HEK293 (cell line): ENCODE results near the gene DMWD.

Source experiments
- CTCF ChIA-PET: fragments of 350-600 bp; formaldehyde crosslinking; extraction: SDS; loops from one replicate; lab custom pipeline; 2021; ENCODE audit warnings: antibody characterized with exemption; lab: Yijun Ruan, JAX
- POLR2A ChIA-PET: fragments of 300-600 bp; formaldehyde crosslinking; extraction: SDS; loops from one replicate; lab custom pipeline; 2020; ENCODE audit warnings: antibody characterized with exemption, inconsistent platforms; lab: Yijun Ruan, JAX
- H3K27ac ChIP-seq: fragments of 200-500 bp; sonication (Bioruptor generic); 2 replicates; pipeline ENCODE4 v1.5.1; 2014; ENCODE audit warnings: low read depth, low read length, control low read depth, inconsistent platforms; ENCODE audit errors: extremely low read depth
- H3K36me3 ChIP-seq, 2 experiments: fragments of 200-500 bp in 1 of 2; sonication (Bioruptor generic) in 1 of 2; 1 replicate in 1 of 2; 2 replicates in 1 of 2; pipeline ENCODE4 v1.5.1; 2014 to 2017; ENCODE audit warnings: inconsistent platforms in 2 of 2, low read length in 2 of 2; ENCODE audit not compliant: control insufficient read depth in 2 of 2, insufficient read depth in 1 of 2
- H3K4me1 ChIP-seq: fragments of 200-500 bp; sonication (Bioruptor generic); 2 replicates; pipeline ENCODE4 v1.5.1; 2014; ENCODE audit warnings: mild to moderate bottlenecking, low read length, inconsistent platforms; ENCODE audit not compliant: control insufficient read depth, insufficient read depth
- H3K4me3 ChIP-seq: 2 replicates; pipeline ENCODE4 v1.5.1; 2011; ENCODE audit warnings: low read depth, mild to moderate bottlenecking, control low read depth, low read length, moderate library complexity
- H3K9me3 ChIP-seq: fragments of 200-500 bp; sonication (Bioruptor generic); 2 replicates; pipeline ENCODE4 v1.5.1; 2014; ENCODE audit warnings: low read depth, low read length, inconsistent platforms; ENCODE audit not compliant: control insufficient read depth, insufficient read depth
- GLIS2 ChIP-seq: fragments of 450-650 bp; formaldehyde crosslinking; IDR thresholded peaks from 2 replicates; pipeline ENCODE4 v1.5.1; 2016; ENCODE audit warnings: missing biosample characterization, missing genetic modification characterization
- SETDB1 ChIP-seq: IDR thresholded peaks from one replicate; pipeline ENCODE4 v1.6.1; 2017; ENCODE audit warnings: mild to moderate bottlenecking, low read length, moderate library complexity, mixed read lengths; ENCODE audit not compliant: insufficient read length
- WT1 ChIP-seq: fragments of 450-650 bp; formaldehyde crosslinking; IDR thresholded peaks from 2 replicates; pipeline ENCODE4 v1.5.1; 2016; ENCODE audit warnings: missing biosample characterization, missing genetic modification characterization
- ZBTB20 ChIP-seq: fragments of 450-650 bp; formaldehyde crosslinking; IDR thresholded peaks from 2 replicates; pipeline ENCODE4 v1.5.1; 2016; ENCODE audit warnings: missing biosample characterization, missing genetic modification characterization
- ZNF146 ChIP-seq: fragments of 450-650 bp; formaldehyde crosslinking; IDR thresholded peaks from 2 replicates; pipeline ENCODE4 v1.5.1; 2016; ENCODE audit warnings: missing biosample characterization, missing genetic modification characterization
- ZNF157 ChIP-seq: fragments of 450-650 bp; formaldehyde crosslinking; IDR thresholded peaks from 2 replicates; pipeline ENCODE4 v1.5.1; 2016; ENCODE audit warnings: missing biosample characterization, missing genetic modification characterization
- ZNF175 ChIP-seq: fragments of 450-650 bp; formaldehyde crosslinking; IDR thresholded peaks from 2 replicates; pipeline ENCODE4 v1.5.1; 2016; ENCODE audit warnings: missing biosample characterization, missing genetic modification characterization
- ZNF2 ChIP-seq: fragments of 450-650 bp; formaldehyde crosslinking; IDR thresholded peaks from 2 replicates; pipeline ENCODE4 v1.5.1; 2016; ENCODE audit warnings: missing biosample characterization, missing genetic modification characterization
- ZNF202 ChIP-seq: fragments of 450-650 bp; formaldehyde crosslinking; IDR thresholded peaks from 2 replicates; pipeline ENCODE4 v1.5.1; 2016; ENCODE audit warnings: missing biosample characterization, missing genetic modification characterization, borderline replicate concordance
- ZNF324 ChIP-seq: fragments of 450-650 bp; formaldehyde crosslinking; IDR thresholded peaks from 2 replicates; pipeline ENCODE4 v1.5.1; 2016; ENCODE audit warnings: missing biosample characterization, missing genetic modification characterization
- ZNF473 ChIP-seq: fragments of 450-650 bp; formaldehyde crosslinking; IDR thresholded peaks from 2 replicates; pipeline ENCODE4 v1.5.1; 2017; ENCODE audit warnings: missing biosample characterization, missing genetic modification characterization
- ZNF521 ChIP-seq: fragments of 450-650 bp; formaldehyde crosslinking; IDR thresholded peaks from 2 replicates; pipeline ENCODE4 v1.5.1; 2017; ENCODE audit warnings: missing biosample characterization, mild to moderate bottlenecking, missing genetic modification characterization
- ZNF548 ChIP-seq: fragments of 450-650 bp; formaldehyde crosslinking; IDR thresholded peaks from 2 replicates; pipeline ENCODE4 v1.5.1; 2016; ENCODE audit warnings: missing biosample characterization, missing genetic modification characterization
- ZNF610 ChIP-seq: fragments of 450-650 bp; formaldehyde crosslinking; IDR thresholded peaks from 2 replicates; pipeline ENCODE4 v1.5.1; 2016; ENCODE audit warnings: missing biosample characterization, missing genetic modification characterization, borderline replicate concordance
- ZNF658 ChIP-seq: fragments of 450-650 bp; formaldehyde crosslinking; IDR thresholded peaks from 2 replicates; pipeline ENCODE4; 2016; ENCODE audit warnings: missing biosample characterization, missing genetic modification characterization
- ZSCAN16 ChIP-seq: fragments of 450-650 bp; formaldehyde crosslinking; IDR thresholded peaks from 2 replicates; pipeline ENCODE4 v1.5.1; 2016; ENCODE audit warnings: missing biosample characterization, missing genetic modification characterization
- TF ChIP-seq, protein P1 (sequence below): fragments of 450-650 bp; formaldehyde crosslinking; IDR thresholded peaks from 2 replicates; pipeline ENCODE4 v1.5.0; 2017; ENCODE audit warnings: missing biosample characterization, missing genetic modification characterization, borderline replicate concordance
- TF ChIP-seq, protein P2 (sequence below): fragments of 450-650 bp; formaldehyde crosslinking; IDR thresholded peaks from 2 replicates; pipeline ENCODE4 v1.5.1; 2017; ENCODE audit warnings: missing biosample characterization, missing genetic modification characterization
- TF ChIP-seq, protein P3 (sequence below): fragments of 450-650 bp; IDR thresholded peaks from 2 replicates; pipeline ENCODE4 v1.5.1; 2018; ENCODE audit warnings: missing biosample characterization, missing genetic modification characterization
- TF ChIP-seq, protein P4 (sequence below): fragments of 450-650 bp; formaldehyde crosslinking; IDR thresholded peaks from 2 replicates; pipeline ENCODE4 v1.5.1; 2016; ENCODE audit warnings: missing biosample characterization, missing genetic modification characterization
- TF ChIP-seq, protein P5 (sequence below): fragments of 450-650 bp; formaldehyde crosslinking; IDR thresholded peaks from 2 replicates; pipeline ENCODE4 v1.5.1; 2017; ENCODE audit warnings: missing biosample characterization, missing genetic modification characterization
- TF ChIP-seq, protein P6 (sequence below): fragments of 450-650 bp; formaldehyde crosslinking; IDR thresholded peaks from 2 replicates; pipeline ENCODE4 v1.5.1; 2016; ENCODE audit warnings: missing biosample characterization, missing genetic modification characterization

Gene DMWD

DNA sequence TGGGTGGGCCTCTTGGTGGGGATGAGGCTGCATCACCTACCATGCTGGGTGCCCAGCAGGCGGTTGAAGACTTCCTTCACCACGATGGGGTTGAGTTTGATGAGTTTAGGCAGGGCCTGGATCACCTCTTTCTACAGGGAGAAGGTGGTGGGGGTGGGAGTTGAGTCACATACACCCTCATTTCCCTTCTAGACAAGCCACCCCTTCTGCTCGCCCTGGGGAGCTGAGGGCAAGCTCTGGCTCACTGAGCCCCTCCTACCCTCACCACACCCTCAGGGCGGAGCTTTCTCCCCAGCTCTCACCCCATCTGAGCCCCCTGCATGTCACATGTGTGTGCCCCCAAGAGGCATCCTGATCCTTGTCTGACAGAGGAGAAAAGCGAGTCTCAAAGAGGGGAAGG, 30.1 kb upstream of the DMWD start:
- Histone ChIP-seq H3K4me3 (no peak overlapping the region), H3K9me3 (no peaks in the 10 kb centered on the region), H3K36me3 (peaks cover 3 to 76% of the 10 kb centered on the region in 2 experiments; a peak in 2 of 3 replicates), H3K27ac (no peak overlapping the region), H3K4me1 (no peaks in the 10 kb centered on the region)
- TF ChIP-seq, protein P1, sequence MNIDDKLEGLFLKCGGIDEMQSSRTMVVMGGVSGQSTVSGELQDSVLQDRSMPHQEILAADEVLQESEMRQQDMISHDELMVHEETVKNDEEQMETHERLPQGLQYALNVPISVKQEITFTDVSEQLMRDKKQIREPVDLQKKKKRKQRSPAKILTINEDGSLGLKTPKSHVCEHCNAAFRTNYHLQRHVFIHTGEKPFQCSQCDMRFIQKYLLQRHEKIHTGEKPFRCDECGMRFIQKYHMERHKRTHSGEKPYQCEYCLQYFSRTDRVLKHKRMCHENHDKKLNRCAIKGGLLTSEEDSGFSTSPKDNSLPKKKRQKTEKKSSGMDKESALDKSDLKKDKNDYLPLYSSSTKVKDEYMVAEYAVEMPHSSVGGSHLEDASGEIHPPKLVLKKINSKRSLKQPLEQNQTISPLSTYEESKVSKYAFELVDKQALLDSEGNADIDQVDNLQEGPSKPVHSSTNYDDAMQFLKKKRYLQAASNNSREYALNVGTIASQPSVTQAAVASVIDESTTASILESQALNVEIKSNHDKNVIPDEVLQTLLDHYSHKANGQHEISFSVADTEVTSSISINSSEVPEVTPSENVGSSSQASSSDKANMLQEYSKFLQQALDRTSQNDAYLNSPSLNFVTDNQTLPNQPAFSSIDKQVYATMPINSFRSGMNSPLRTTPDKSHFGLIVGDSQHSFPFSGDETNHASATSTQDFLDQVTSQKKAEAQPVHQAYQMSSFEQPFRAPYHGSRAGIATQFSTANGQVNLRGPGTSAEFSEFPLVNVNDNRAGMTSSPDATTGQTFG: no peak
- TF ChIP-seq GLIS2 (tag by site-specific recombination): 0 out of 2 replicates have a peak, but pooled peaks have one; percentile 22
- POLR2A ChIA-PET: interaction anchor here (1.2 kb wide), 1 partner anchor 9 kb away, joined by 3 read pairs; no protein-coding TSS in a partner anchor
- CTCF ChIA-PET: no interaction called here

DNA sequence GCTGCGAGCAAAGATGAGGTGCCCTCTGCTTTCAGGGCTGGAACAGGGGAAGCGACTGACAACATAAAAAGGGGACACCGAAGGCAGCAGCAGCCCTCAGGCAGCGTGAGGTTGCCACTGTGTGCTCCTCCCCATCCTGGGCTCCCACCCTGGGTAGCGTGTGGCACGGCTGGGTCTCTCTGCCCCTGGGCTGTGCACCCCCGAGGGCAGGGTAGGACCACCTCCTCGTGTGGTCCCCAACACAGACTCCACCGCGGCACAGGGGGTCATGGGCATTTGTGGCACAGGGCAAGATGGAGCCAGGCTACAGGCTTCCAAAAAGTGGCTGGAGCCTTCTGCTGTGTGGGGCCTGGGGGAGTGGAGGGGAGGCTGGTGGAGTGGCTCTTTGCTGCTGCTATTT, 28.9 kb upstream of the DMWD start:
- ChIA-PET CTCF (interaction anchor here (0.6 kb wide), 2 partner anchors 240 to 369 kb away, joined by 3 read pairs; no protein-coding TSS in a partner anchor), POLR2A (no interaction called here)
- peaks cover 3 to 64% of the 10 kb centered on the region in 2 experiments; a peak in 2 of 3 replicates for H3K36me3 ChIP-seq

More for the DNA sequence above, 28.9 kb upstream of the DMWD start:
- no peak overlapping the region for H3K4me3 ChIP-seq
- TF ChIP-seq, protein P2, sequence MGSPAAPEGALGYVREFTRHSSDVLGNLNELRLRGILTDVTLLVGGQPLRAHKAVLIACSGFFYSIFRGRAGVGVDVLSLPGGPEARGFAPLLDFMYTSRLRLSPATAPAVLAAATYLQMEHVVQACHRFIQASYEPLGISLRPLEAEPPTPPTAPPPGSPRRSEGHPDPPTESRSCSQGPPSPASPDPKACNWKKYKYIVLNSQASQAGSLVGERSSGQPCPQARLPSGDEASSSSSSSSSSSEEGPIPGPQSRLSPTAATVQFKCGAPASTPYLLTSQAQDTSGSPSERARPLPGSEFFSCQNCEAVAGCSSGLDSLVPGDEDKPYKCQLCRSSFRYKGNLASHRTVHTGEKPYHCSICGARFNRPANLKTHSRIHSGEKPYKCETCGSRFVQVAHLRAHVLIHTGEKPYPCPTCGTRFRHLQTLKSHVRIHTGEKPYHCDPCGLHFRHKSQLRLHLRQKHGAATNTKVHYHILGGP: no peak
- TF ChIP-seq, protein P3, sequence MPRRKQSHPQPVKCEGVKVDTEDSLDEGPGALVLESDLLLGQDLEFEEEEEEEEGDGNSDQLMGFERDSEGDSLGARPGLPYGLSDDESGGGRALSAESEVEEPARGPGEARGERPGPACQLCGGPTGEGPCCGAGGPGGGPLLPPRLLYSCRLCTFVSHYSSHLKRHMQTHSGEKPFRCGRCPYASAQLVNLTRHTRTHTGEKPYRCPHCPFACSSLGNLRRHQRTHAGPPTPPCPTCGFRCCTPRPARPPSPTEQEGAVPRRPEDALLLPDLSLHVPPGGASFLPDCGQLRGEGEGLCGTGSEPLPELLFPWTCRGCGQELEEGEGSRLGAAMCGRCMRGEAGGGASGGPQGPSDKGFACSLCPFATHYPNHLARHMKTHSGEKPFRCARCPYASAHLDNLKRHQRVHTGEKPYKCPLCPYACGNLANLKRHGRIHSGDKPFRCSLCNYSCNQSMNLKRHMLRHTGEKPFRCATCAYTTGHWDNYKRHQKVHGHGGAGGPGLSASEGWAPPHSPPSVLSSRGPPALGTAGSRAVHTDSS (tag by site-specific recombination): no peak
- TF ChIP-seq ZNF610: no peak
- TF ChIP-seq ZNF521: no peak
- no peak for TF ChIP-seq ZNF658 (tag by site-specific recombination)
- no peak for TF ChIP-seq ZNF157 (tag by site-specific recombination)
- TF ChIP-seq, protein P4, sequence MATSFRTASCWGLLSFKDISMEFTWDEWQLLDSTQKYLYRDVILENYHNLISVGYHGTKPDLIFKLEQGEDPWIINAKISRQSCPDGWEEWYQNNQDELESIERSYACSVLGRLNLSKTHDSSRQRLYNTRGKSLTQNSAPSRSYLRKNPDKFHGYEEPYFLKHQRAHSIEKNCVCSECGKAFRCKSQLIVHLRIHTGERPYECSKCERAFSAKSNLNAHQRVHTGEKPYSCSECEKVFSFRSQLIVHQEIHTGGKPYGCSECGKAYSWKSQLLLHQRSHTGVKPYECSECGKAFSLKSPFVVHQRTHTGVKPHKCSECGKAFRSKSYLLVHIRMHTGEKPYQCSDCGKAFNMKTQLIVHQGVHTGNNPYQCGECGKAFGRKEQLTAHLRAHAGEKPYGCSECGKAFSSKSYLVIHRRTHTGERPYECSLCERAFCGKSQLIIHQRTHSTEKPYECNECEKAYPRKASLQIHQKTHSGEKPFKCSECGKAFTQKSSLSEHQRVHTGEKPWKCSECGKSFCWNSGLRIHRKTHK (tag by site-specific recombination): no peak
- TF ChIP-seq ZNF175 (tag by site-specific recombination): no peak
- TF ChIP-seq ZBTB20 (tag by site-specific recombination): no peak
- TF ChIP-seq SETDB1: no peak
- no peak for TF ChIP-seq ZSCAN16
- TF ChIP-seq, protein P5, sequence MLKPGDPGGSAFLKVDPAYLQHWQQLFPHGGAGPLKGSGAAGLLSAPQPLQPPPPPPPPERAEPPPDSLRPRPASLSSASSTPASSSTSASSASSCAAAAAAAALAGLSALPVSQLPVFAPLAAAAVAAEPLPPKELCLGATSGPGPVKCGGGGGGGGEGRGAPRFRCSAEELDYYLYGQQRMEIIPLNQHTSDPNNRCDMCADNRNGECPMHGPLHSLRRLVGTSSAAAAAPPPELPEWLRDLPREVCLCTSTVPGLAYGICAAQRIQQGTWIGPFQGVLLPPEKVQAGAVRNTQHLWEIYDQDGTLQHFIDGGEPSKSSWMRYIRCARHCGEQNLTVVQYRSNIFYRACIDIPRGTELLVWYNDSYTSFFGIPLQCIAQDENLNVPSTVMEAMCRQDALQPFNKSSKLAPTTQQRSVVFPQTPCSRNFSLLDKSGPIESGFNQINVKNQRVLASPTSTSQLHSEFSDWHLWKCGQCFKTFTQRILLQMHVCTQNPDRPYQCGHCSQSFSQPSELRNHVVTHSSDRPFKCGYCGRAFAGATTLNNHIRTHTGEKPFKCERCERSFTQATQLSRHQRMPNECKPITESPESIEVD (tag by site-specific recombination): no peak
- TF ChIP-seq, protein P6, sequence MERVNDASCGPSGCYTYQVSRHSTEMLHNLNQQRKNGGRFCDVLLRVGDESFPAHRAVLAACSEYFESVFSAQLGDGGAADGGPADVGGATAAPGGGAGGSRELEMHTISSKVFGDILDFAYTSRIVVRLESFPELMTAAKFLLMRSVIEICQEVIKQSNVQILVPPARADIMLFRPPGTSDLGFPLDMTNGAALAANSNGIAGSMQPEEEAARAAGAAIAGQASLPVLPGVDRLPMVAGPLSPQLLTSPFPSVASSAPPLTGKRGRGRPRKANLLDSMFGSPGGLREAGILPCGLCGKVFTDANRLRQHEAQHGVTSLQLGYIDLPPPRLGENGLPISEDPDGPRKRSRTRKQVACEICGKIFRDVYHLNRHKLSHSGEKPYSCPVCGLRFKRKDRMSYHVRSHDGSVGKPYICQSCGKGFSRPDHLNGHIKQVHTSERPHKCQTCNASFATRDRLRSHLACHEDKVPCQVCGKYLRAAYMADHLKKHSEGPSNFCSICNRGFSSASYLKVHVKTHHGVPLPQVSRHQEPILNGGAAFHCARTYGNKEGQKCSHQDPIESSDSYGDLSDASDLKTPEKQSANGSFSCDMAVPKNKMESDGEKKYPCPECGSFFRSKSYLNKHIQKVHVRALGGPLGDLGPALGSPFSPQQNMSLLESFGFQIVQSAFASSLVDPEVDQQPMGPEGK (tag by site-specific recombination): no peak
- no peak for TF ChIP-seq ZNF146
- TF ChIP-seq WT1 (tag by site-specific recombination): no peak
- no peak for TF ChIP-seq ZNF202 (tag by site-specific recombination)
- TF ChIP-seq ZNF473 (tag by site-specific recombination): no peak
- no peak for TF ChIP-seq ZNF324 (tag by site-specific recombination)
- no peak for TF ChIP-seq ZNF2 (tag by site-specific recombination)
- no peak for TF ChIP-seq ZNF548 (tag by site-specific recombination)
- peaks cover 4% of the 10 kb centered on the region; the same call in 1 of the 2 replicates for H3K4me1 ChIP-seq
- 0 out of 2 replicates have a peak overlapping the region, but pooled peaks have one; percentile 16 for H3K27ac ChIP-seq
- H3K9me3 ChIP-seq: no peaks in the 10 kb centered on the region
